SJSA1 (cell line): ENCODE data around the gene LMAN2. TPM values are rescaled to one million over a fixed set of nuclear protein-coding genes. Genes with fewer than 3 reads are reported as not detected.

Source experiments
- DNase-seq, 2 experiments: peaks; one replicate each; pipeline ENCODE4 v3.0.0-alpha.2; 2015 to 2020; ENCODE audit warnings: low spot score in 2 of 2, low read depth in 1 of 2
- H3K27ac ChIP-seq: fragments of 250-450 bp; sonication (Bioruptor Pico); 2 replicates; pipeline ENCODE4 v1.5.1; 2020; ENCODE audit warnings: mild to moderate bottlenecking, moderate library complexity
- H3K27me3 ChIP-seq: fragments of 250-450 bp; sonication (Bioruptor Pico); replicated peaks from 2 replicates; pipeline ENCODE4 v1.5.1; 2020; ENCODE audit warnings: mild to moderate bottlenecking, moderate library complexity
- H3K36me3 ChIP-seq: fragments of 250-450 bp; sonication (Bioruptor Pico); 2 replicates; pipeline ENCODE4 v1.5.1; 2020; ENCODE audit warnings: mild to moderate bottlenecking
- H3K4me1 ChIP-seq: fragments of 250-450 bp; sonication (Bioruptor Pico); replicated peaks from 2 replicates; pipeline ENCODE4 v1.6.1; 2021; ENCODE audit warnings: mild to moderate bottlenecking
- H3K4me3 ChIP-seq: fragments of 250-450 bp; sonication (Bioruptor Pico); 2 replicates; pipeline ENCODE4 v1.5.1; 2020; ENCODE audit warnings: mild to moderate bottlenecking
- H3K9me3 ChIP-seq: fragments of 250-450 bp; sonication (Bioruptor Pico); replicated peaks from 2 replicates; pipeline ENCODE4 v1.5.1; 2020; ENCODE audit warnings: mild to moderate bottlenecking
- total RNA-seq: library from RNA; depleted of rRNA; stranded (reverse); fragments of >200 nt; shearing (Covaris generic); gene quantifications from 2 replicates; pipeline ENCODE4 v1.2.3, GENCODE V29; 2014

Gene LMAN2
- total RNA-seq, 1 experiment from 2014 or later: 397 TPM

- no peaks in the 10 kb centered on the region for H3K4me1 ChIP-seq
- DNase-seq: no peak
- no peaks in the 10 kb centered on the region for H3K27me3 ChIP-seq
- H3K9me3 ChIP-seq: no peaks in the 10 kb centered on the region
- no peak overlapping the region for H3K4me3 ChIP-seq
- no peak overlapping the region for H3K27ac ChIP-seq
- H3K36me3 ChIP-seq: peaks cover 84% of the 10 kb centered on the region
Observed at GRCh38 chr5:177338251-177339106, 13.0 kb downstream of the LMAN2 start.

DNA sequence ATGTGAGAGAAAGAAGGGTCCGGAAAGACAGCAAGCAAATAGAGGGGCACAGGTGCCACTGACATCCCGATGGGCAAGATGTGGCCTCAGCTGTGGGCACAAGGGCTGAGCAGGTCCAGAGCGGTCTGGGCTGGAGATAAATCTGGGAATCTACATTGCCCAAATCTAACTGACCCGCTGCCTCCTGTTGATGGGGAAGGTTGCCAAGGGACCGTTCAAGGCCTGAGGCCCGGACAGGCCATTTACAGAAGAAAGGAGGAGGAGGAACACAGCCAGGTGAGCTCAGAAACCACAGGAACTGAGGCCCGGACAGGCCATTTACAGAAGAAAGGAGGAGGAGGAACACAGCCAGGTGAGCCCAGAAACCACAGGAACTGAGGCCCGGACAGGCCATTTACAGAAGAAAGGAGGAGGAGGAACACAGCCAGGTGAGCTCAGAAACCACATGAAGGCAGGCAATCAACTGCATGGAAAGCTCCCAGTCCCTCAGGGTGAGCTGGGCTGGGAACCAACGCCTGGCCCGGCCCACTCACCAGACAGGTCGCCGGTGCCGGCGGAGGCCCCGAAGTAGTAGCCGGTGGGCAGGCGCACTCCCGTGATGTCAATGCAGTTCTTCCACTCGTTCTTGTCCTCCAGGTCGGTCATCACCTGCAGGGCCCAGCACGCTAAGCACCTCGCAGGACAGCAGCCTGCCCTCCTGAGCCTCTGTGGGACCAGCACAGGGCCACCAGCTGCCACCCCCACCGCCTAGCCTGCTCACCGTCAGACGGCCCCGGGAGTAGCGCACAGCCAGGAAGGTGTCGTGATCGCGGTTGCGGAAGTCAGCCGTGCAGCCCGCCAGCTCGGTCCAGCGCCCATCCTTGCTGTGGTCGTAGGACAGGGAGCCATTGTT lies 14.6 kb downstream of the LMAN2 start:
- Histone ChIP-seq H3K4me3 (no peak overlapping the region), H3K27ac (no peak overlapping the region), H3K36me3 (peaks cover 93% of the 10 kb centered on the region), H3K4me1 (no peaks in the 10 kb centered on the region), H3K27me3 (no peaks in the 10 kb centered on the region), H3K9me3 (no peaks in the 10 kb centered on the region)
- no peak for DNase-seq

DNA sequence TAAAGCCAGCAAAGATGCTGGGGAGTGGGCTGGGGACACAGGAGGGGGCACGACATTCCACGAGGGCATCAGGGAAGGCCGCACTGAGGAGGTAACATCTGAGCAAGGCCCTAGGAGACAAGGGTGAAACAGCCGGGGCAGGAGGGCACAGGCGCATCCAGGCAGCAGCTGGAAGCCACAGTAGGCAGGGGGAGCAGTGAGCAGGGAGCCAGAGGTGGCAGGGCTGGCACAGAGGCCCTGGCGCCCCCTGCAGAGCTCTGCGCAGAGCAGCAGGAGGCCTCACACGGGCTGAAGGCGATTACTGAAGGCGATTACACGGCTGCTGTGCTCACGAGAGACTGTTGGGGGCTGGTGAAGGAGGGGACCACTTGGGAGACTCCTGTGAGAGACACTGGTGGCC lies 15.4 kb downstream of the LMAN2 start:
- Histone ChIP-seq H3K27ac (no peak overlapping the region), H3K27me3 (no peaks in the 10 kb centered on the region), H3K4me1 (no peaks in the 10 kb centered on the region), H3K9me3 (no peaks in the 10 kb centered on the region), H3K36me3 (peaks cover 92% of the 10 kb centered on the region), H3K4me3 (no peak overlapping the region)
- peak in 1 of 2 experiments; percentile 63 for DNase-seq

DNA sequence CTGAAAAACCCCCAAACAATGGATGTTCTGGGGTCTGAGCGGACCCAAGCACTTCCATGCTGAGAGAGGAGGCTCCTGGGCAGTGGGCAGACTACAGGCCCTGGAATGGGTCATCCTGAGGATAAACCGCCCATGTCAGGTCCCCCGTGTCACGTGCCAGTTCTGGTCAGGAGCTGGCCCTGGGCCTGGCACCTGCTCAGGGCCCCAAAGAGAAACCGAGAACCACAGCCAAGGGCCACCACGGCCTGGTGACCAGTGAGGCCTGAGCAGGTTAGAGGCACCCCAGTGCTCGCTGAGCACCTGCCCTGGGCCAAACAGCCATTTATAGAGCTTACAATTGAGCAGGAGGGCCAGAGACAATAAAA lies 15.8 kb downstream of the LMAN2 start:
- no peak for DNase-seq
- Histone ChIP-seq H3K4me1 (no peaks in the 10 kb centered on the region), H3K36me3 (peaks cover 96% of the 10 kb centered on the region)

DNA sequence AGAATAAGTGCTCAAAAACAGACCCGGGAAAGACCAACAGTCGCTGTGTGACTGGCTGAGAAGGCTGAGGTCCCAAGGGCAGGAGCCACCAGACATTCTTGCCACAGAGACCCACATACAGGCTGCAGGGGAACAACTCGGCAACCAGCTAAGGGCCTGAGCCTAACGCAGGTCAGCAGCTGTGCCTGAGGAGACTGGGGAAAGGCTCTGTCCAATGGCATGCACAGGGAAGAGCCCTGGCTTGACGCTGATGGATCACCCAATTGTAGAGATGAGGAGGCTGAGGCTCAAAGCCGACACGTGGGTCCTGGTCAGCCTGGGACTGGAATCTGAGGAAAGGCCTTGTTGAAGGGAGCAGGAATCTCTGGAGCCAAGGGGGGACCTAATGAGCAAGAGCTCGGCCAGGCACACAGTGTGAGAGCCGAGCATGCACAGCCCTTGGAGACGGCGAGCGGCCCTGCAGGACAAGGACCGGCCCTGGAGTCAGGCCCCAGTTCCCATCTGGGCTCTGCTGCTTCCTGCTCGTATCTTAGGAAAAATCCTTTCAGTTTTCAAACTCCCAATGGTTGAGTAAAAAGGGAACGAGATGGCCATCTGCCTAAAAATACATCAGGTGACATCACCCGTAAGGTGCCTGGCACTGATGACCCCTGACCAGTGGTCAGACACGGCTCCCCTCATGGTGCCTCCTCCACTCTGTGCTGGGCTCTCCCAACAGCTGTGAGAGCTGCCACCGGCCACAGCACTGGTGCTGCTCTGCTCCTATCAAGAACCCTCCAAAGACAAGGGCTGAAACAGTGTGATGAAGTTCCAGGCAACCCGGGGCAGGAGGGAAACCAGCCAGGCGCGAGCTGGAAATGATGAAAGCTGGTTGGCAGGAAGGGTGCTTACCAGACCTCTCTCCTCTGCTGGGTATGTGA lies 16.4 kb downstream of the LMAN2 start:
- Histone ChIP-seq H3K4me3 (no peak overlapping the region), H3K27ac (no peak overlapping the region), H3K36me3 (peaks cover 96% of the 10 kb centered on the region), H3K4me1 (no peaks in the 10 kb centered on the region), H3K27me3 (no peaks in the 10 kb centered on the region), H3K9me3 (no peaks in the 10 kb centered on the region)
- DNase-seq: no peak

More for the DNA sequence above, 15.8 kb downstream of the LMAN2 start:
- no peak overlapping the region for H3K27ac ChIP-seq
- no peaks in the 10 kb centered on the region for H3K9me3 ChIP-seq
- H3K4me3 ChIP-seq: no peak overlapping the region
- H3K27me3 ChIP-seq: no peaks in the 10 kb centered on the region

DNA sequence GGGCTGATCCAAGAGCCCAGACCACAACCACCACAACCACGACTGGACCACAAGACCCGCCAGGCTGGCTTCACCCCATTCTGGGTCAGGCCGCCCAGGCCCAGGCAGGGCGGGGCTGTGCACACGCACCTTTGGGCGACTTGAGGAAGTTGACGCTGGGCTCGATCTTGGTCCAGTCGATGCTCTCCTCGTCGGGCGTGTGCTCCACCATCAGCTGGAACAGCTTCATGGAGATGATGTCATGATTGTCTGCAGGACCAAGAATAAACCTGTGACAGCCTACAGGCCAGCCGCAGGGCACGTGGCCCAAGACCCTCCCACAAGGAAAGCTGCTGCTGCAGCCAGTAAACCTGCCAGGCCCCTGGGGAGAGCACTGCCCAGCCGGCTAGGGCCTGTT lies 17.3 kb downstream of the LMAN2 start:
- no peak overlapping the region for H3K4me3 ChIP-seq
- no peaks in the 10 kb centered on the region for H3K27me3 ChIP-seq
- no peak overlapping the region for H3K27ac ChIP-seq
- H3K4me1 ChIP-seq: no peaks in the 10 kb centered on the region
- peaks cover 95% of the 10 kb centered on the region for H3K36me3 ChIP-seq
- no peaks in the 10 kb centered on the region for H3K9me3 ChIP-seq
- no peak for DNase-seq

DNA sequence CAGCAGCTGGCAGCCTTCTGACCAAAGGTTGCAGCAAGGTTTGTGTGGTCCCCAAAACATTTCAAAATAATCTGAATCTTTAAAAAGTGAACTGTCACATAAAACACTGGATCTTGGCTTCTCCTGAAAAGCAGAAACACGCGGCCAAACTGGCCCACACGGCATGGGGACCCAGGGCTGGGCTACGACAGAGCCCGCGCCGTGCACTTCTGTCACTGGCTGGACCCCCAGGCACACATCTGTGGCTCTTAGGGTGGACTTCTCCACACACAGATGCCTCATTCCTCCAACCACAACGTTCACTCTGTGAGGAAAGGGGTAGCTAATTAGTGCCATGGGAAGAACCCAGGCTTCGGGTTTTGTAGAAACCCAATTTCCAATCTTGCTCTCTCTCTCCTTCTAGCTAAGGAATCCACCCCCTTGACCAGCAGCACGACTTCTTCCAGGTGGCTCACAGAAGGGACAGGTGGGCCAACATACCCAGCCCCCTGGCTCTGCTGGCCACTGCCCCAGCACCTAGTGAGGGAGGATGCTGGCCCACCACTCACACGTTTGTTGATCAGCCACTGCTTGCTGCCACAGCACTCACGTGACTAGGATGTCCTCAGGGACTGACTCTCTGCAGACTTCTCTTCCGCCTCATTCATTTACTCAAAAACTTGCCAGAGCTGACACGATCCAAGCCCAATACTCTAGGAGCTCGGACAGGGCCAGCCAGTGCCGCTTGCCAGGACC lies 17.9 kb downstream of the LMAN2 start:
- no peak overlapping the region for H3K4me3 ChIP-seq
- H3K36me3 ChIP-seq: peaks cover 93% of the 10 kb centered on the region
- DNase-seq: no peak
- no peaks in the 10 kb centered on the region for H3K27me3 ChIP-seq
- no peak overlapping the region for H3K27ac ChIP-seq
- no peaks in the 10 kb centered on the region for H3K4me1 ChIP-seq
- H3K9me3 ChIP-seq: no peaks in the 10 kb centered on the region

GRCh38 chr5:177332896-177333260 lies 18.6 kb downstream of the LMAN2 start:
- Histone ChIP-seq H3K36me3 (peaks cover 86% of the 10 kb centered on the region), H3K27ac (no peak overlapping the region), H3K4me3 (no peak overlapping the region), H3K4me1 (peaks cover 4% of the 10 kb centered on the region; the same call in 1 of the 2 replicates), H3K9me3 (no peaks in the 10 kb centered on the region), H3K27me3 (no peaks in the 10 kb centered on the region)
- DNase-seq: no peak

- no peaks in the 10 kb centered on the region for H3K9me3 ChIP-seq
- peaks cover 4% of the 10 kb centered on the region; the same call in 1 of the 2 replicates for H3K4me1 ChIP-seq
- no peaks in the 10 kb centered on the region for H3K27me3 ChIP-seq
- H3K4me3 ChIP-seq: no peak overlapping the region
- H3K27ac ChIP-seq: no peak overlapping the region
- DNase-seq: no peak
- peaks cover 80% of the 10 kb centered on the region for H3K36me3 ChIP-seq
Observed at GRCh38 chr5:177332031-177332895, 19.2 kb downstream of the LMAN2 start.

DNA sequence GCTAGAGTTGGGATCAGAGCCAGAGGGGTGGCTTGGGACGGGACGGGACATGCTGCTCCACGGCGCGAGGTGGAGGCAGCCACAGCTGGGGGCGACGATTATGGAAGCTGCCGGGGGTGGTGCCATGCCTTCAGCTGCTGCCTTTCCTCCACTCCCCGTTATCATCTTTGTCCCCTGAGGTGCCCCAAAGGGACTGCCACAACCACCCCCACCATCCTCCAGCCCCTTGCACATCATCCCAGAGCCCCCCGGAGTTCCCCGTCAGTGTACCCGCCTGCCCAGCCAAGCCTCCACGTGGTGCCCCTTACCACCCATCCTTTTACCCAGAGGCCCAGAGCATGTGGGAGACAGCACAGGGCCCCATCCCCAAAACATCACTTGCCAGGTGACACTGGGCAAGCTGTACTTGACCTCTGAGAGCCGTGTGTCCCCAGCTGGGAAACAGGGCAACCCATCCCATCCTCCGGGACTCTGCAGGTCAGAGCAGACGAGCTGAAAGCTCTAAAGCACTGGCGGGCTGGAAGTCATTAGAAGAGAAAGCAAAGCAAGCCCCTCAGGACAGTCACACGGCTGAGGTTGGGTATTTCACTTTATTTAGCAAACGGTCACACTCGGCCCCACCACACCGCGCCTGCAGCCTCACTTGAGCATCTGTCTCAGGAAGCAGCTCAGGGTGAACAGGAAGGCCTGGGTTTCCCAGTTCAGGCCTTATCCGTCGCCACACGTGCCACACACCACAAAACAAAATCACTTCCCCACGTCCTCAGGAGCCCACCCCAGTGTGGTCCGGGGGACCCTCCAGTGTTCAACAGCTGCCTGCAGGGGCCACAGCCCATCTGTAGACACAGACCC lies 20.3 kb downstream of the LMAN2 start:
- Histone ChIP-seq H3K4me1 (peaks cover 6% of the 10 kb centered on the region), H3K27ac (no peak overlapping the region), H3K9me3 (no peaks in the 10 kb centered on the region), H3K27me3 (no peaks in the 10 kb centered on the region), H3K36me3 (peaks cover 71% of the 10 kb centered on the region), H3K4me3 (no peak overlapping the region)
- DNase-seq: no peak

- Histone ChIP-seq H3K4me1 (peaks cover 12% of the 10 kb centered on the region), H3K4me3 (no peak overlapping the region), H3K9me3 (no peaks in the 10 kb centered on the region), H3K36me3 (peaks cover 66% of the 10 kb centered on the region), H3K27ac (no peak overlapping the region), H3K27me3 (no peaks in the 10 kb centered on the region)
- no peak for DNase-seq
Observed at GRCh38 chr5:177329883-177330282, 21.6 kb downstream of the LMAN2 start.
